Measurements from ENCODE around the gene CD34.
"Not testable (repeated sequence)": the region's sequence is repeated elsewhere in the genome, so short reads cannot be mapped to it uniquely, and the experiment has no call there.

Gene CD34

GRCh38 chr1:207926984-207927383, 16.1 kb upstream of the CD34 start:
- DNase-seq = no peak

- not testable (repeated sequence) for DNase-seq
These were observed 15.0 kb upstream of the CD34 start for GRCh38 chr1:207925969-207926368.

- DNase-seq = no peak
These were observed 14.3 kb upstream of the CD34 start for GRCh38 chr1:207925210-207925609.

- no peak for DNase-seq
These were observed 12.6 kb upstream of the CD34 start for GRCh38 chr1:207923561-207923960.

- no peak for DNase-seq
These were observed 12.2 kb upstream of the CD34 start for GRCh38 chr1:207923121-207923520.

- DNase-seq = no peak
These were observed 11.6 kb upstream of the CD34 start for GRCh38 chr1:207922554-207922953.

- DNase-seq = no peak
These were observed 10.4 kb upstream of the CD34 start for GRCh38 chr1:207921321-207921720.

GRCh38 chr1:207920444-207921021, 9.6 kb upstream of the CD34 start:
- no peak for DNase-seq

- no peak for DNase-seq
These were observed 8.7 kb upstream of the CD34 start for GRCh38 chr1:207919523-207920170.

GRCh38 chr1:207918581-207918980, 7.7 kb upstream of the CD34 start:
- DNase-seq = no peak

- no peak for DNase-seq
These were observed 7.1 kb upstream of the CD34 start for GRCh38 chr1:207918011-207918410.

- no peak for DNase-seq
These were observed 6.2 kb upstream of the CD34 start for GRCh38 chr1:207917080-207917479.

- DNase-seq = no peak
These were observed 3.0 kb upstream of the CD34 start for GRCh38 chr1:207913951-207914350.

- DNase-seq = no peak
These were observed 1.2 kb upstream of the CD34 start for GRCh38 chr1:207911856-207912760.

- no peak for DNase-seq
These were observed 1.2 kb downstream of the CD34 start for GRCh38 chr1:207909687-207910086.

GRCh38 chr1:207908107-207908734, 2.7 kb downstream of the CD34 start:
- no peak for DNase-seq

- no peak for DNase-seq
These were observed 6.5 kb downstream of the CD34 start for GRCh38 chr1:207904391-207904790.

- DNase-seq = no peak
These were observed 7.2 kb downstream of the CD34 start for GRCh38 chr1:207903767-207904166.

- DNase-seq = no peak
These were observed 7.9 kb downstream of the CD34 start for GRCh38 chr1:207903053-207903452.

GRCh38 chr1:207902566-207902965, 8.4 kb downstream of the CD34 start:
- DNase-seq = no peak

- DNase-seq = no peak
These were observed 9.8 kb downstream of the CD34 start for GRCh38 chr1:207901041-207901653.

- DNase-seq = no peak
These were observed 12.1 kb downstream of the CD34 start for GRCh38 chr1:207898836-207899235.

- no peak for DNase-seq
These were observed 12.7 kb downstream of the CD34 start for GRCh38 chr1:207898260-207898659.
